ENCODE results near the gene ITPR1.

The ITPR1 gene

GRCh38 chr3:4471907-4472306 is 21.2 kb upstream of the ITPR1 start:
- no peak for DNase-seq
- Mint-ChIP-seq H3K4me3 (no peak overlapping the region), H3K9me3 (no peaks in the 10 kb centered on the region), H3K27me3 (peaks cover 38% of the 10 kb centered on the region), H3K4me1 (peaks cover 9% of the 10 kb centered on the region), H3K36me3 (no peaks in the 10 kb centered on the region), H3K27ac (no peak overlapping the region)
- CTCF ChIA-PET: interaction anchor here (0.9 kb wide), 1 partner anchor 122 kb away, joined by 3 read pairs; no protein-coding TSS in a partner anchor

DNA sequence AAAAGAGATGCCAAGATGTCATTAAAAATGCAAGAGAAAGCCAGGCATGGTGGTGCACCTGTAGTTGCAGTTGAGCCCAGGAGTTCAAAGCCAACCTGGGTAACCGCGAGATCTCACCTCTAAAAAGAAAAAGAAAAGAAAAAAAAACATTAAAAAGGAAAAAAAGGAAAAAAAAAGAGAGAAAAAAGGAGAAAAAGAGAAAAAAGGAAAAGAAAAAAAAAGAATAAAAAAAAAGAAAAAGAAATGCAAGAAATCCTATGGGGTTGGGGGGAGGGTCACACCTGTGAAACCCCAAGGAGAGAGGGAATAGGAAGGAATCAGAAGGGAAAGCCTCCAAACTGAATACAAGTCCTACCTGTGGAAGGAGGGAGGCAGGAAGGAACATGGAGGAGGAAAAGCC is 20.8 kb upstream of the ITPR1 start:
- CTCF ChIA-PET: interaction anchor here (0.9 kb wide), 1 partner anchor 122 kb away, joined by 3 read pairs; no protein-coding TSS in a partner anchor
- Mint-ChIP-seq H3K4me3 (no peak overlapping the region), H3K27ac (no peak overlapping the region), H3K27me3 (peaks cover 42% of the 10 kb centered on the region), H3K9me3 (no peaks in the 10 kb centered on the region), H3K4me1 (peaks cover 6% of the 10 kb centered on the region), H3K36me3 (no peaks in the 10 kb centered on the region)
- no peak for DNase-seq

DNA sequence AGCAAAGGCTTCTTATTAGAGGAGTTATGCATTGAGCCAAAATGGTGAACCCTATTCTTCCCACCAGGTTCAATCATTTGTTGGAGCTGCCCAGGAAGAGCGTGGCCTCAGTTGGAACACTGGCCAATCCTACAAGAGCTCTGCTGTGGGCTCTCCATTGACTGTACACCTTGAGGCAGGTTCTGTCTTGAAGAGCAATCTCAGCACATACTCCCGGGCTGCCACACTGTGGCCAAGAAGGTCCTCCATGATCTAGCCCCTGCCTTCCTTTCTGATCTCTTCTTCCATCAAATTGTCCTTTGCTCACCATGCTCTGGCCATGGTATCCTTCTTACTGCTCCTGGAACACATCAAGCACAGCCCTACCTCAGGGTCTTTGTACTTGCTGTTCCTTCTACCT is 20.4 kb upstream of the ITPR1 start:
- Mint-ChIP-seq H3K27me3 (peaks cover 42% of the 10 kb centered on the region), H3K4me3 (no peak overlapping the region)
- CTCF ChIA-PET: no interaction called here

DNA sequence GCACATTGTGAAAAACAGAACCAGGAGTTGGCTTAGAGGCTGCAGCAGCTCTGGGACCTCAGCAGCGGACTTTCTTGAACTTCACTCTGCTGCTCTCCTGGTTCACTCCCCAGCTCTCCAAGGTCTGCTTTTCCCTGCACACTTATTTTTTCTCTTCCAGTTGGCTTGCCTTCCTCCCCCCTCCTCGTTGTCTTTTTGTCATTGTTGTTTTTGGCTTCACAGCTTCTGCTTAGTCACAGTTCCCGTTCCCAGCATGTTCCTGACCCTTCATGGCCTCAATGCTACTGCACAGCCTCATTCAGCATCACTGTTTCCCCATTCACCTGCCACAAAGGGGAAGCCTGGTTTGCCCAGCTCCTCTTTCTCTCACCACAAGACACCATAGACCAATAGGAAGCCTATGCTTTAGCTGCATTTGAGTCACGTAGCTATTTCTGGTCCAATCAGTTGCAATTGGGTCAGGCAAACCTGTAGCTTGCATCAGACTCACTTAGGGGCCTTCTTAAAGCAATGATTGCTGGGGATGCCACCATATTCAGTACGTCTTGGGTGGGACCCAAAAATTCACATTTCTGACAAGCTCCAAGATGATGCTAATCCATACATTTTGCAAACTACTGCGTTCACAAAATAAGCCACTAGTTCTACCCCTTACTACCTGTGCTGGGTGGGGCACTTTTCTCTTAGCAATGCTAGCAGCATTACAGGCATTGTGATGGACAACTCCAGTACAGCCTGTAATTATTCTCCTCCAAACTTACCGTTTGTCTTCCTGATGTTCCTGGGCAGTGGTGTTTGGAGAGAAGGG is 18.3 kb upstream of the ITPR1 start:
- peaks cover 50% of the 10 kb centered on the region for H3K27me3 Mint-ChIP-seq
- H3K36me3 Mint-ChIP-seq: no peaks in the 10 kb centered on the region
- H3K4me1 Mint-ChIP-seq: peaks cover 3% of the 10 kb centered on the region
- H3K4me3 Mint-ChIP-seq: no peak overlapping the region
- H3K27ac Mint-ChIP-seq: peak overlapping the region; percentile 6
- H3K9me3 Mint-ChIP-seq: no peaks in the 10 kb centered on the region
- no peak for DNase-seq
- CTCF ChIA-PET: interaction anchor here (0.8 to 1.5 kb wide), 4 partner anchors 11 to 158 kb away, joined by 3 to 7 read pairs (median 4); partner anchors contain the start of gene ITPR1

More for the DNA sequence above, 20.4 kb upstream of the ITPR1 start:
- Mint-ChIP-seq H3K27ac (no peak overlapping the region), H3K4me1 (peaks cover 3% of the 10 kb centered on the region), H3K9me3 (no peaks in the 10 kb centered on the region), H3K36me3 (no peaks in the 10 kb centered on the region)
- DNase-seq: no peak

GRCh38 chr3:4475804-4476203 is 17.3 kb upstream of the ITPR1 start:
- CTCF ChIA-PET: interaction anchor here (1.5 kb wide), 1 partner anchor 157 kb away, joined by 3 read pairs; no protein-coding TSS in a partner anchor
- no peak overlapping the region for H3K27ac Mint-ChIP-seq
- no peaks in the 10 kb centered on the region for H3K9me3 Mint-ChIP-seq
- no peaks in the 10 kb centered on the region for H3K36me3 Mint-ChIP-seq
- H3K4me1 Mint-ChIP-seq: peaks cover 3% of the 10 kb centered on the region
- H3K27me3 Mint-ChIP-seq: peaks cover 48% of the 10 kb centered on the region
- no peak for DNase-seq
- H3K4me3 Mint-ChIP-seq: no peak overlapping the region

DNA sequence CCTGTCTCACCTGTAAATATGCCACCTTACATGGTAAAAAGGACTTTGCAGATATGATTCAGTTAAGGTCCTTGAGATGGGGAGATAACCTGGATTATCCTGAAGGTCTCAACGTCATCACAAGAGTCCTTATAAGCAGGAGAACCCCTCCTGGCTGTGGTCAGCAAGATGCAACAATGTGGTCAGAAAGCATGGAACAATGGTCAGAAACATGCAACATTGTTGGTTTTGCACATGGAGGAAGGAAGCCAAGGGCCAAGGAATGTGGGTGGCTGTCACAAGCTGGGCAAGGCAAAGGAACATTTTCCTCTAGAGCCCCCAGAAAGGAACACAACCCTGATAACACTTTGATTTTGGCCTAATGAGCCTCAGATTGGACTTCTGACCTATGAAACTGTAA is 16.7 kb upstream of the ITPR1 start:
- CTCF ChIA-PET: no interaction called here

DNA sequence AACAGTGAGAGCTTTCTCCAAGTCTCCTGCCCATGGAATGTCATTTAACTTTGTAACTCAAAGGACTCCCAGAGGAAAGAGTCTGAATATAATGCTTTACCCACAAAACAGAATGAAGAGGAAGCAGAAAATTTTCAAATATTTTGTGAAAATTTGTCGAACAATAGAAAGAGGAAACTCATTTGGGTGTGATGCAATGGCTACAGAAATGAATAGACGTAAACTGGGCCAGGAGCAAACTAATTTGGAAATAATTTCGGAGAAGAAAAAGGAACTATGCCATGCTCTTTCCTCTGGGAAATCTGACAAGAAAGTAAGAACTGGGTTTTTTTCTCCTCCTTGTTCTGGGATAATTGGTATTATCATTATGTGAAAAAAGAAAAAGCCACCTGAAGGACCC is 14.9 kb upstream of the ITPR1 start:
- Mint-ChIP-seq H3K36me3 (no peaks in the 10 kb centered on the region), H3K4me1 (peaks cover 3% of the 10 kb centered on the region), H3K4me3 (no peak overlapping the region), H3K9me3 (no peaks in the 10 kb centered on the region), H3K27me3 (peaks cover 29% of the 10 kb centered on the region), H3K27ac (no peak overlapping the region)
- CTCF ChIA-PET: no interaction called here
- no peak for DNase-seq

More for the DNA sequence above, 16.7 kb upstream of the ITPR1 start:
- Mint-ChIP-seq H3K9me3 (no peaks in the 10 kb centered on the region), H3K36me3 (no peaks in the 10 kb centered on the region), H3K27me3 (peaks cover 42% of the 10 kb centered on the region), H3K27ac (no peak overlapping the region), H3K4me3 (no peak overlapping the region), H3K4me1 (peaks cover 3% of the 10 kb centered on the region)
- DNase-seq: no peak

DNA sequence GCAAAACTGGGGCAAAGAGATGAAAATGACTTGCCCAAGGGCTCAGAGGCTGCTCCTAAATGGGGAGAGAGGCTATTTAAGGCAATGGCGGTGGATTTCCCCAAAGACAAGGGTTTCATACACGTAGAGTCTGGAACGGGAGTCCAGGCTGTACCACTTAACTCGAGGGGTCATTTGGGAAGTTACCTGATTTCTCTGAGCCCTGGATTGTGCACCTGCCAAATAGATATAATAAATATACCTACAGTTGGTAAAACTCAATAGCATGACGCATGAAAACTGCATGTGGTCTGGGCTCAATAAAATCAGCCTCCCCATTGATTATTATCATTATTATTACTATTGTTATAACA is 1.3 kb upstream of the ITPR1 start:
- Mint-ChIP-seq H3K27me3 (peaks cover 22% of the 10 kb centered on the region), H3K36me3 (peaks cover 5% of the 10 kb centered on the region), H3K27ac (no peak overlapping the region), H3K4me3 (peak overlapping the region; percentile 93), H3K9me3 (no peaks in the 10 kb centered on the region), H3K4me1 (peaks cover 37% of the 10 kb centered on the region)
- CTCF ChIA-PET: interaction anchor here (1.6 to 4.5 kb wide), 3 partner anchors 12 to 141 kb away, joined by 3 to 24 read pairs (median 16); no protein-coding TSS in a partner anchor
- no peak for DNase-seq

GRCh38 chr3:4492208-4493013 is 737 bp upstream of the ITPR1 start:
- peaks cover 22% of the 10 kb centered on the region for H3K27me3 Mint-ChIP-seq
- peak overlapping the region; percentile 80 for H3K27ac Mint-ChIP-seq
- DNase-seq: peak; percentile 70
- peaks cover 39% of the 10 kb centered on the region for H3K4me1 Mint-ChIP-seq
- no peaks in the 10 kb centered on the region for H3K9me3 Mint-ChIP-seq
- H3K36me3 Mint-ChIP-seq: peaks cover 5% of the 10 kb centered on the region
- CTCF ChIA-PET: interaction anchor here (0.6 to 4.5 kb wide), 6 partner anchors 12 to 178 kb away, joined by 3 to 24 read pairs (median 6); no protein-coding TSS in a partner anchor
- H3K4me3 Mint-ChIP-seq: peak overlapping the region; percentile 93

DNA sequence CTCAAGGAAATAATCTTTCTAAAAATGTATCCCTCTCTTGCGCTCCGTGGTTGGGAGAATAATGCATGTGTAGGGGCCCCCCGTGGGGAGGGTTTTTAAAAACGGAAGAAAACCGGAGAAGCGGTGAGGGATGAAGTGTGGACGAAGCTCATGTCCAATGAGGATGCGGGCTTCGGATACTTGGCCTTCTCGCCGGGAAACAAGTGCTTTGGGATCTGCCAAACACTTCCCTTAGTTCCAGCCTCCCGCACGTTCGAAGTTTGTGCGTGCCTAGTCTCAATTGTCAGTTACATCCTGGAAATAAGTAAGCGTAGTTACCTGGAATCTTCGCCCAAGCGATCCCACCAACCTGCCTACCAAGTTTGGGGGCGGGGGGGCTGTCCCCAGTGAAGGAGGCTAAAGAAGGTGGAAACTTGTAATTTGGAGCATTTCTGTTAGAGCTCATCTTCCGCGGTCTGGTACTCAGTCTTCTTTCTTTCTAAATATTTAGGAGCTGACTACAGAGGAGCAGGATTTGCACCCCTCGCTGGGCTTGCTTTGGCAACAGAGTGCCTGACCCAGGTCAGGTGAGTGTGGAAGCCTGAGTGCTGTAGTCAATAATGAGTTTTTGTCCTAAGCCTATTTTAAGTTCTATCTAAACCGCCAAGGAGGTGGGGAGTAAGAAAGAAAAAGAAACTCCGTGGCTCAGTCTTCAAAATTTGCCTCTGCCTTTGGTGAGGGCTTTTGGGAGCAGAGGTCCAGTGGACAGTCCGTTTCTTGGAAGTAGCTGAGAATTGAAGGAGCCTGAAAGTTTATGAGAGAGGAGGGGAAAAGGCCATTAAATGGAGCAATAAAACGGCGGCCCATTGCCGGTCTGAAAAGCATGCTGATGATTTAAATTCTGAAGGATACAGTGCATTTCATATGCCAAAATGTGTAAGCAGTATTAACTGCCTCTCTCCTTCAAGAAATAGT is 1.1 kb downstream of the ITPR1 start:
- peak overlapping the region; percentile 76 for H3K27ac Mint-ChIP-seq
- CTCF ChIA-PET: interaction anchor here (0.6 to 4.5 kb wide), 10 partner anchors 10 to 964 kb away, joined by 3 to 24 read pairs (median 4); no protein-coding TSS in a partner anchor
- peaks cover 39% of the 10 kb centered on the region for H3K4me1 Mint-ChIP-seq
- no peaks in the 10 kb centered on the region for H3K9me3 Mint-ChIP-seq
- peak overlapping the region; percentile 93 for H3K4me3 Mint-ChIP-seq
- peak; percentile 38 for DNase-seq
- H3K27me3 Mint-ChIP-seq: peaks cover 22% of the 10 kb centered on the region
- H3K36me3 Mint-ChIP-seq: peaks cover 8% of the 10 kb centered on the region

DNA sequence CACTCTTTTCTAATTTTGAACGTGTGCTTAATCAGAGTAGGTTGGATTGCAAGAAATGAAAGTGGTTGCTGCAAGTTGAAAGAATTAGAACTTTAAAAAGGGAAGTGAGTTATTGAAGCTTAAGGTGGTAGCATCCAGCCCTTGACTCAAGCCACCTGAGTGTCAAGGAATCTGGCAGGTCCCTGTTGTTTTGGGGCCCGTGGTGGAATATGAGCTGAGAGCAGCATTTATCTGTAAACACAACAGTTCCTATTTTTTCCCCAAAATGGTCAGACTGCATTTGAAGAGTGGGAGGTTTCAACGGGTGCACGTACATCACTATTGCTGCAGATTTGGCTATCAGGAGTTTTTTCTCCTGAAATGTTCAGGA is 1.7 kb downstream of the ITPR1 start:
- H3K27ac Mint-ChIP-seq: peak overlapping the region; percentile 76
- H3K27me3 Mint-ChIP-seq: peaks cover 22% of the 10 kb centered on the region
- no peaks in the 10 kb centered on the region for H3K9me3 Mint-ChIP-seq
- peaks cover 9% of the 10 kb centered on the region for H3K36me3 Mint-ChIP-seq
- no peak for DNase-seq
- peaks cover 39% of the 10 kb centered on the region for H3K4me1 Mint-ChIP-seq
- H3K4me3 Mint-ChIP-seq: peak overlapping the region; percentile 93
- CTCF ChIA-PET: interaction anchor here (0.7 to 4.5 kb wide), 9 partner anchors 9 to 152 kb away, joined by 3 to 24 read pairs (median 4); no protein-coding TSS in a partner anchor

- Mint-ChIP-seq H3K27ac (peak overlapping the region; percentile 49), H3K9me3 (no peaks in the 10 kb centered on the region), H3K27me3 (peaks cover 22% of the 10 kb centered on the region), H3K4me3 (peak overlapping the region; percentile 93), H3K4me1 (peaks cover 39% of the 10 kb centered on the region), H3K36me3 (peaks cover 11% of the 10 kb centered on the region)
- no peak for DNase-seq
- CTCF ChIA-PET: interaction anchor here (0.7 to 4.5 kb wide), 10 partner anchors 9 to 145 kb away, joined by 3 to 24 read pairs (median 4); no protein-coding TSS in a partner anchor
Measured at GRCh38 chr3:4495294-4496086, 2.3 kb downstream of the ITPR1 start.

- CTCF ChIA-PET: interaction anchor here (1.1 to 4.5 kb wide), 6 partner anchors 10 to 145 kb away, joined by 3 to 24 read pairs (median 4); no protein-coding TSS in a partner anchor
- H3K27me3 Mint-ChIP-seq: peaks cover 17% of the 10 kb centered on the region
- peaks cover 11% of the 10 kb centered on the region for H3K36me3 Mint-ChIP-seq
- peak overlapping the region; percentile 4 for H3K27ac Mint-ChIP-seq
- peak overlapping the region; percentile 5 for H3K4me3 Mint-ChIP-seq
- DNase-seq: no peak
- no peaks in the 10 kb centered on the region for H3K9me3 Mint-ChIP-seq
- H3K4me1 Mint-ChIP-seq: peaks cover 36% of the 10 kb centered on the region
Measured at GRCh38 chr3:4496087-4496452, 2.9 kb downstream of the ITPR1 start.
